ENCODE data around the gene SLC45A3.
A peak's percentile ranks its signal among the peaks of the same experiment; 100 is the strongest.

Gene SLC45A3

DNA sequence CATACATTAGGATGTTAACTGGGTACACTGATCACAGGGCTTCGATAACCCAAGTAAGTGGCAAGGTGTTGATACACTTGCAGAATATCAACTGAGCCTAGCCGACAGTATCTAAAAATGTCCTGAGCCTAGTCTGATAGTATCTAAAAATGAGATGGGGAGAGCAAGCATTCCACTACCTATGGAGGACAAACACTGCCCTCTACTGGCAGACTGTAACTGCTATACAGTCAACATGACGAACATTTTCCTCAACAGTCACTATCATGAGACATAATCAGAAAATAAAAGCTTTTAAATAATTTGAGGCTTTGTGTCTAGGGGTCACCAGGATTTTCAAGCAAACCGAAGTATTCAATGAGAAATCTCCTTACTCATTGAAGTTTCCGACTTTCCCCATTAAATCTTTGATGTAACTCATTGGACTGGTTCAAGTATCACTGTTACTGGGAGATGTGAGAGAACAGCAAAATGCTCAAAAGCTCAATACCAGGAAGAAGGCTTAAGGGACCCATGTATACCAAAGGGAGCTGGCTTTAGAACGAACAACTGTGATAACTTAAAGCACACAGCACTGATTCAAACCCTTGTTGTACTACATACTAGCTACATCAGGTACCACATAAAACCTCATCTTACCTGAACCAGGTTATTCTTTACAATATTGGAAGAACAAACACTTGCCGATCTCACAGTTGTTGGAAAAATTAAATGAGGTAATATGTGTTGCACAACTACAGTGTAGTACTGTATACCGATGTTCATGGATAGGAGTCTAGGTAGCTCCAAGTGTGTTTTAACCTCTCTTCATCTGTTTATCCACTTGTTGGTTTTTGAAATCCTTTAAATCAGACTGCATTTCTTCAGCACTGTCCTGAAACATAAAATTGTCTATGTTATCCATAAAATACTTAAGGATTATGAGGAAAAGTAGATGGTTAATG is 31.1 kb upstream of the SLC45A3 start:
- Histone ChIP-seq H3K9me3 (ENCODE audit: control insufficient read depth, insufficient read depth, low read length) (no peaks in the 10 kb centered on the region), H3K36me3 (ENCODE audit: control insufficient read depth, insufficient read depth, low read length) (peaks cover 3% of the 10 kb centered on the region), H3K9ac (ENCODE audit: low read depth, low read length) (no peak overlapping the region), H3K4me1 (ENCODE audit: control insufficient read depth, insufficient read depth, low read length) (peaks cover 16% of the 10 kb centered on the region), H3K27me3 (ENCODE audit: control insufficient read depth, insufficient read depth, low read length) (no peaks in the 10 kb centered on the region), H3K4me3 (ENCODE audit: low read depth, low read length) (no peak overlapping the region)

- Histone ChIP-seq H3K36me3 (ENCODE audit: control insufficient read depth, insufficient read depth, low read length) (peaks cover 3% of the 10 kb centered on the region), H3K4me1 (ENCODE audit: control insufficient read depth, insufficient read depth, low read length) (peaks cover 16% of the 10 kb centered on the region), H3K9ac (ENCODE audit: low read depth, low read length) (no peak overlapping the region), H3K27me3 (ENCODE audit: control insufficient read depth, insufficient read depth, low read length) (no peaks in the 10 kb centered on the region), H3K9me3 (ENCODE audit: control insufficient read depth, insufficient read depth, low read length) (no peaks in the 10 kb centered on the region), H3K4me3 (ENCODE audit: low read depth, low read length) (no peak overlapping the region)
Measured at GRCh38 chr1:205710201-205711062, 30.1 kb upstream of the SLC45A3 start.

DNA sequence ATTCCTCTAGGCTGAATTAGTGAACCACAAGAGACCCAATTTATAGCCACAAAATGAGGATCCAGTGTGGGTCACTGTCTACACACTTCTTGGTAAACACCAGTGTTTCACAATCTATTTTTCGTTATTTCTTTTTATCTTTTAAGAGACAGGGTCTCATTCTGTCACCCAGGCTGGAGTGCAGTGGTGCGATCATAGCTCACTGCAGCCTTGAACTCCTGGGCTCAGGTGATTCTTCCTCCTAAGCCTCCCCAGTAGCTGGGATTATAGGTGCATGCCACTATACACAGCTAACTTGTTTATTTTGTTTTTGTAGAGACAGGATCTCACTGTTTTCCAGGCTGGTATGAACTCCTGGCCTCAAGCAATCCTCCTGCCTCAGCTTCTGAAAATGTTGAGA is 29.3 kb upstream of the SLC45A3 start:
- peaks cover 2% of the 10 kb centered on the region for H3K36me3 ChIP-seq (ENCODE audit: control insufficient read depth, insufficient read depth, low read length)

DNA sequence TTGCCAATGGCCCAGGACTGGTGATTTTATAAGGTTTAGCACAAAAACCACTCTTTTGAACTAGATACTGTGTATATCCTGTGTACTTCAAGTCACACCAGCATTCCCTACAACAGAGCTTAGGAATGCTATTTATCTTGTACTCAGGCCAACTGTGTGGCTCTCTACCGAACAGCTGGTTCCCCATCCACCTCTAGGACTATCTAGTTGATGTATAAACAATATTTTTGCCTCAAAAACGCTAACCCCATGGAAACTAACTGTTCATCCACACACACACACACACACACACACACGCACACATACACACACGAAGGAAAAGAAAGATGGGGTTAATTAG is 28.7 kb upstream of the SLC45A3 start:
- H3K4me3 ChIP-seq (ENCODE audit: low read depth, low read length), result no peak overlapping the region
- H3K9ac ChIP-seq (ENCODE audit: low read depth, low read length), result no peak overlapping the region
- peaks cover 14% of the 10 kb centered on the region for H3K4me1 ChIP-seq (ENCODE audit: control insufficient read depth, insufficient read depth, low read length)
- peaks cover 4% of the 10 kb centered on the region for H3K36me3 ChIP-seq (ENCODE audit: control insufficient read depth, insufficient read depth, low read length)
- H3K9me3 ChIP-seq (ENCODE audit: control insufficient read depth, insufficient read depth, low read length), result no peaks in the 10 kb centered on the region
- H3K27me3 ChIP-seq (ENCODE audit: control insufficient read depth, insufficient read depth, low read length), result no peaks in the 10 kb centered on the region

More for the DNA sequence above, 29.3 kb upstream of the SLC45A3 start:
- no peak overlapping the region for H3K9ac ChIP-seq (ENCODE audit: low read depth, low read length)
- H3K9me3 ChIP-seq (ENCODE audit: control insufficient read depth, insufficient read depth, low read length), result no peaks in the 10 kb centered on the region
- no peak overlapping the region for H3K4me3 ChIP-seq (ENCODE audit: low read depth, low read length)
- peaks cover 16% of the 10 kb centered on the region for H3K4me1 ChIP-seq (ENCODE audit: control insufficient read depth, insufficient read depth, low read length)
- no peaks in the 10 kb centered on the region for H3K27me3 ChIP-seq (ENCODE audit: control insufficient read depth, insufficient read depth, low read length)

DNA sequence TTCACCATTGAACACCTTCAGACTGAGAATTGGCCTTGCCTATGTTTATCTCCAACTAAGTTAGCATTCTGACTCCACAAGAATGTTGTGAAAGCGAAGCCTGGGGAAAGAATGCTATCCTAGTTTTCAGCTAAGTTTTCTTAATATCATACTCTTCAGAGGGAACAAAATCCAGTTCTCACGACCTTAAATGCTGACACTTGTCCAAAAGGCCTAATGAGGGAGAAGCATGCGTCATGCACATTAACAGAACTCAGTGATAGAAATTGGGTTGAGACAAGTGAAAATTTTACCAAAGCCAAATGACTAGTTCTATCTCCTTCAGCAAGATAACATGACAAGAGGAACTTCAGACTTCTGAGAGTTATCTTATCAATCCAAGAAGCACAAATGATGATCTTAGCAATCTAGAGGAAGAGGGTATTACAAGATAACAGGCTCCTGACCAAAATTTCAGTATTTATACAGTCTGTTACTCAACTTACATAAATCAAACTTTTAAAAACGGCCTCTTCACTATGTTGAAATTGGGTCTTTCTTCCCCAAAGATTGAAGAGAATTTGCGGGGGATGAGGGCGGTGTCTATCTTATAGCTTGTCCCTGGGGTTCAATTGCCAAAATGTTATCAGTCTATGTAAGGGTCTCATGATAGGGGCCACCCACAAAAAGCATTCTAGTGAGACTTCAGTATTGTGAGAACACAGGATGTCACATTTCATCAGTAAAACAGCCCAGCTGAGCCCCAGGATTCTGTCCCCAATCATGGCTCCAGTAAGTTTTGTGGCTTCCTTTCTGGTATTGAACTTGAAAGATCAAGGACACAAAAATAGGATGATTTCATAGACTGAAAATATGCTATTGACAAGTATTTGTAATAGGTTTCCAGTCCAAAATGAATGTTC is 26.5 kb upstream of the SLC45A3 start:
- Histone ChIP-seq H3K9ac (ENCODE audit: low read depth, low read length) (no peak overlapping the region), H3K36me3 (ENCODE audit: control insufficient read depth, insufficient read depth, low read length) (peaks cover 4% of the 10 kb centered on the region), H3K4me3 (ENCODE audit: low read depth, low read length) (no peak overlapping the region), H3K4me1 (ENCODE audit: control insufficient read depth, insufficient read depth, low read length) (peaks cover 4% of the 10 kb centered on the region), H3K27me3 (ENCODE audit: control insufficient read depth, insufficient read depth, low read length) (no peaks in the 10 kb centered on the region), H3K9me3 (ENCODE audit: control insufficient read depth, insufficient read depth, low read length) (no peaks in the 10 kb centered on the region)

DNA sequence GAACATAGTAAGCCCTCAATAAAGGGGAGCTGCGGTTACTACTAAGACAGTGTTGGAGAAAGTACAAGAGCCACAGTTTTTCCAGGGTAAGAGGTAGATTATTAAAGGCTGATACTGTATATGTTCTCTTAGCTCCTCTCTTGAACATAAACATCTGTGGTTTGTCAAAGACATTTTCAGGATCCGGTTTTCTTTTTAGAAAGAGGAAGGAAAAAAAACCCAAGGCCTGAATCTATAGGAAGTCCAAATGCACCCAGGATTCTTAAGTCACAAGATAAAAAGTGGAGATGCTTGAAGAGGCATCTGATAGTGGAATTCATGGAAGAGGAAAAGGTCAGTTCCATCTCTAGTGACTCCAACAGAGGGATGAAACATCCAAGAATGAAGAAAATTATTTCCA is 24.6 kb upstream of the SLC45A3 start:
- H3K4me1 ChIP-seq (ENCODE audit: control insufficient read depth, insufficient read depth, low read length), result peaks cover 18% of the 10 kb centered on the region
- H3K9ac ChIP-seq (ENCODE audit: low read depth, low read length), result no peak overlapping the region
- peaks cover 4% of the 10 kb centered on the region for H3K36me3 ChIP-seq (ENCODE audit: control insufficient read depth, insufficient read depth, low read length)
- H3K27me3 ChIP-seq (ENCODE audit: control insufficient read depth, insufficient read depth, low read length), result no peaks in the 10 kb centered on the region
- no peaks in the 10 kb centered on the region for H3K9me3 ChIP-seq (ENCODE audit: control insufficient read depth, insufficient read depth, low read length)
- no peak overlapping the region for H3K4me3 ChIP-seq (ENCODE audit: low read depth, low read length)

DNA sequence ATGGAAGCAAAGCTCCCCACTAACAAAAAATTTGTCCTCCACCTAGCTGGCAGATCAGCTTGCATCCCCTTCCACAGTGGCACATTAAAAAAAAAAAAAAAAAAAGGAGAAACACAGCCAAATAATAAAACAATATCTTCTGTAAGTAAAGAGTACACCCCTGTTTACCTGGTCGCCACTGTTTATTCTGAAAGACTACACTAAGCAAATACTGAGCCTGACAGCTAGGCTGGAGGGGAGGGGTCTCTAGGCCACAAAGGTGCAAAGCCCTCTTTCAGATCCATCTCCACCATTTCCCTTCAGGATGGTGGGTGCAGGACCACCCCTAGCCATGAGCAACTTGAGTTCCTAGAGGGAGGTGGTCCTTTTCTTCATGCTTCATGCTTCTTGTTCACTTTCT is 22.8 kb upstream of the SLC45A3 start:
- H3K36me3 ChIP-seq (ENCODE audit: control insufficient read depth, insufficient read depth, low read length), result peaks cover 4% of the 10 kb centered on the region
- no peaks in the 10 kb centered on the region for H3K27me3 ChIP-seq (ENCODE audit: control insufficient read depth, insufficient read depth, low read length)
- peaks cover 18% of the 10 kb centered on the region for H3K4me1 ChIP-seq (ENCODE audit: control insufficient read depth, insufficient read depth, low read length)
- no peak overlapping the region for H3K4me3 ChIP-seq (ENCODE audit: low read depth, low read length)
- no peak overlapping the region for H3K9ac ChIP-seq (ENCODE audit: low read depth, low read length)
- H3K9me3 ChIP-seq (ENCODE audit: control insufficient read depth, insufficient read depth, low read length), result no peaks in the 10 kb centered on the region

- H3K27me3 ChIP-seq (ENCODE audit: control insufficient read depth, insufficient read depth, low read length), result no peaks in the 10 kb centered on the region
- peaks cover 4% of the 10 kb centered on the region for H3K36me3 ChIP-seq (ENCODE audit: control insufficient read depth, insufficient read depth, low read length)
- H3K9me3 ChIP-seq (ENCODE audit: control insufficient read depth, insufficient read depth, low read length), result no peaks in the 10 kb centered on the region
- H3K4me1 ChIP-seq (ENCODE audit: control insufficient read depth, insufficient read depth, low read length), result peaks cover 18% of the 10 kb centered on the region
- no peak overlapping the region for H3K4me3 ChIP-seq (ENCODE audit: low read depth, low read length)
- H3K9ac ChIP-seq (ENCODE audit: low read depth, low read length), result no peak overlapping the region
Measured at GRCh38 chr1:205701891-205702290, 21.6 kb upstream of the SLC45A3 start.

DNA sequence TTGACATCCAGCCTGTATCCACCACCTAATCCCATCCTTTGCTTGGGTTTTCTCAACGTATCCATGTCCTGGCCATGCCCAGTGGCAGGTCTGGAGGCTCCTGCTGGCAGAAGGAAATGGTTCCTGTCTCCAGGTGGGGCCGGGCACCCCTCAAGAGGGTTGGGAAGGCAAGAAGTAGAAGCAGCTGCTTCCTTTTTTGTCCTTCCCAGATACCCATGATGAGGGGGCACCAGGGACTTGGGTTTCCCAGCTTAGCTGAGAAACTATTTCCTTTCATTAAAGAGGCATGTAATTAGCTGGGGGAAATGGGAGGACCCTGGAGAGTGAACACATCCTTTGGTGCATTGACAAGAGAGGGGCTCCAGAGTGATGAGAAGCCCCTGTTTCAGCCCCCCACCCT is 21.1 kb upstream of the SLC45A3 start:
- Histone ChIP-seq H3K27me3 (ENCODE audit: control insufficient read depth, insufficient read depth, low read length) (no peaks in the 10 kb centered on the region), H3K9ac (ENCODE audit: low read depth, low read length) (peak overlapping the region; percentile 28), H3K36me3 (ENCODE audit: control insufficient read depth, insufficient read depth, low read length) (peaks cover 4% of the 10 kb centered on the region), H3K4me3 (ENCODE audit: low read depth, low read length) (no peak overlapping the region), H3K9me3 (ENCODE audit: control insufficient read depth, insufficient read depth, low read length) (no peaks in the 10 kb centered on the region), H3K4me1 (ENCODE audit: control insufficient read depth, insufficient read depth, low read length) (peaks cover 18% of the 10 kb centered on the region)

DNA sequence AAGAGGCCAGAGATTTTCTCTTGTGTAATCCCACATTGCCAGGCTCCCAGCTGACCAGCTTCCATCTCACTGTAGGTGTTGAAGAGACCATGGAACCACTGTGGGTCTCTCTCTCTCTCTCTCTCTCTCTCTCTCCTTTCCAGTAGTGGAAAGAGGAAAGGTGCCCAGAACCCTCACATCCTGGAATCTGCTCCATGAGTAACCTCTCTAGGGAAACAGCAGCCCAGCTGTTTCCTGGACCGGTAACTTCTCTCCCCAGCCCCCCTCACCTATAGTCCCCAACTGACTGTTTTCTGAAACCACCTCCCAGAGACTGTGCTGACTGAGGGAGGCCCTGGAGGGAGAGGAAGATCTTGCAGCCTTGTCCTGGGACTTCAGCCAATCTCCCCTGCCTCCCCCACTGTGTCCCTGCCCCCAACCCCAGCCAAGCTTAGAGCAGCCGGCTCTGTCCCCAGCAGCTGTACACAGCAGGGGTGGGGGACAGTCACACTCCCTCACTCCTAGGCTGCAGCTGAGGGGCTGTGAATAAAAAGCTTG is 20.6 kb upstream of the SLC45A3 start:
- H3K27me3 ChIP-seq (ENCODE audit: control insufficient read depth, insufficient read depth, low read length), result no peaks in the 10 kb centered on the region
- H3K9ac ChIP-seq (ENCODE audit: low read depth, low read length), result peak overlapping the region; percentile 28
- H3K36me3 ChIP-seq (ENCODE audit: control insufficient read depth, insufficient read depth, low read length), result peaks cover 4% of the 10 kb centered on the region
- H3K4me3 ChIP-seq (ENCODE audit: low read depth, low read length), result no peak overlapping the region
- no peaks in the 10 kb centered on the region for H3K9me3 ChIP-seq (ENCODE audit: control insufficient read depth, insufficient read depth, low read length)
- peaks cover 18% of the 10 kb centered on the region for H3K4me1 ChIP-seq (ENCODE audit: control insufficient read depth, insufficient read depth, low read length)

DNA sequence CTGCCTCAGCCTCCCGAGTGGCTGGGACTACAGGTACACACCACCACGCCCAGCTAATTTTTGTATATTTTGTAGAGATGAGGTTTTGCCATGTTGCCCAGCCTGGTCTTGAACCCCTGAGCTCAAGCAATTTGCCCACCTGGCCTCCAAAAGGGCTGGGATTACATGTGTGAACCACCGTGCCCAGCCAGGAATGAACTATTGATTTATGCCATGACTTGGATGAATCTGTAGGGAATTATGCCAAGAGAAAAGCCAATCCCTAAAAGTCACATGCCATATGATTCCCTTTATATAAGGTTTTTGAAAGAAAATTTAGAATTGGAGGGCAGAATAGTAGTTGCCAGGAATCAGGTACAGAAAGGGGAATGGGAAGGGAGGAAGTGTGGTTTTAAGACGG is 19.1 kb upstream of the SLC45A3 start:
- peaks cover 18% of the 10 kb centered on the region for H3K4me1 ChIP-seq (ENCODE audit: control insufficient read depth, insufficient read depth, low read length)
- no peak overlapping the region for H3K9ac ChIP-seq (ENCODE audit: low read depth, low read length)
- no peaks in the 10 kb centered on the region for H3K9me3 ChIP-seq (ENCODE audit: control insufficient read depth, insufficient read depth, low read length)
- no peaks in the 10 kb centered on the region for H3K36me3 ChIP-seq (ENCODE audit: control insufficient read depth, insufficient read depth, low read length)
- H3K27me3 ChIP-seq (ENCODE audit: control insufficient read depth, insufficient read depth, low read length), result no peaks in the 10 kb centered on the region
- H3K4me3 ChIP-seq (ENCODE audit: low read depth, low read length), result no peak overlapping the region
